ENCODE measurements around the gene CDYL.

Gene CDYL

GRCh38 chr6:4808396-4808795 is 32.2 kb downstream of the CDYL start:
- H3K27ac ChIP-seq, result no peak overlapping the region
- no peaks in the 10 kb centered on the region for H3K9me3 ChIP-seq
- no peaks in the 10 kb centered on the region for H3K27me3 ChIP-seq
- no peak overlapping the region for H3K4me3 ChIP-seq (ENCODE audit: low read depth in 1 of 2, low read length in 1 of 2)
- H3K36me3 ChIP-seq, result no peaks in the 10 kb centered on the region
- no peak for TF ChIP-seq CTCF (IDR thresholded peaks at IDR 0.05)
- peaks cover 10 to 11% of the 10 kb centered on the region in 2 experiments for H3K4me1 ChIP-seq (ENCODE audit: control insufficient read depth in 1 of 2, insufficient read depth in 1 of 2, low read depth in 1 of 2, low read length in 1 of 2)

GRCh38 chr6:4809999-4810918 is 34.1 kb downstream of the CDYL start:
- Histone ChIP-seq H3K4me1 (ENCODE audit: control insufficient read depth in 1 of 2, insufficient read depth in 1 of 2, low read depth in 1 of 2, low read length in 1 of 2) (peaks cover 10 to 11% of the 10 kb centered on the region in 2 experiments), H3K9me3 (no peaks in the 10 kb centered on the region), H3K4me3 (ENCODE audit: low read depth in 1 of 2, low read length in 1 of 2) (no peak overlapping the region), H3K27me3 (no peaks in the 10 kb centered on the region), H3K36me3 (no peaks in the 10 kb centered on the region), H3K27ac (no peak overlapping the region)
- TF ChIP-seq CTCF (IDR thresholded peaks at IDR 0.05), result no peak

- Histone ChIP-seq H3K27ac (peak overlapping the region; percentile 61), H3K36me3 (no peaks in the 10 kb centered on the region), H3K27me3 (no peaks in the 10 kb centered on the region), H3K4me1 (ENCODE audit: control insufficient read depth in 1 of 2, insufficient read depth in 1 of 2, low read depth in 1 of 2, low read length in 1 of 2) (peaks cover 10 to 11% of the 10 kb centered on the region in 2 experiments), H3K9me3 (no peaks in the 10 kb centered on the region), H3K4me3 (ENCODE audit: low read depth in 1 of 2, low read length in 1 of 2) (no peak overlapping the region)
- TF ChIP-seq CTCF (IDR thresholded peaks at IDR 0.05), result no peak
Measured at GRCh38 chr6:4812068-4812467, 35.9 kb downstream of the CDYL start.

- no peak for TF ChIP-seq CTCF (IDR thresholded peaks at IDR 0.05)
- Histone ChIP-seq H3K9me3 (no peaks in the 10 kb centered on the region), H3K27me3 (no peaks in the 10 kb centered on the region), H3K36me3 (no peaks in the 10 kb centered on the region), H3K27ac (no peak overlapping the region), H3K4me1 (ENCODE audit: control insufficient read depth in 1 of 2, insufficient read depth in 1 of 2, low read depth in 1 of 2, low read length in 1 of 2) (peaks cover 10 to 11% of the 10 kb centered on the region in 2 experiments), H3K4me3 (ENCODE audit: low read depth in 1 of 2, low read length in 1 of 2) (no peak overlapping the region)
Measured at GRCh38 chr6:4813055-4813454, 36.9 kb downstream of the CDYL start.

- H3K36me3 ChIP-seq, result no peaks in the 10 kb centered on the region
Measured at GRCh38 chr6:4814212-4814611, 38.0 kb downstream of the CDYL start.

More at GRCh38 chr6:4814212-4814611, 38.0 kb downstream of the CDYL start:
- Histone ChIP-seq H3K27me3 (no peaks in the 10 kb centered on the region), H3K4me3 (ENCODE audit: low read depth in 1 of 2, low read length in 1 of 2) (no peak overlapping the region), H3K9me3 (no peaks in the 10 kb centered on the region), H3K4me1 (ENCODE audit: control insufficient read depth in 1 of 2, insufficient read depth in 1 of 2, low read depth in 1 of 2, low read length in 1 of 2) (peaks cover 10 to 11% of the 10 kb centered on the region in 2 experiments), H3K27ac (no peak overlapping the region)
- no peak for TF ChIP-seq CTCF (IDR thresholded peaks at IDR 0.05)

All from neutrophil (primary cell).